ENCODE measurements around the gene SSB. TPM values are rescaled to one million over a fixed set of nuclear protein-coding genes. Genes with fewer than 3 reads are reported as not detected.

Gene SSB
- total RNA-seq, 2 donors from 2014 or later = 111 to 141 TPM

DNA sequence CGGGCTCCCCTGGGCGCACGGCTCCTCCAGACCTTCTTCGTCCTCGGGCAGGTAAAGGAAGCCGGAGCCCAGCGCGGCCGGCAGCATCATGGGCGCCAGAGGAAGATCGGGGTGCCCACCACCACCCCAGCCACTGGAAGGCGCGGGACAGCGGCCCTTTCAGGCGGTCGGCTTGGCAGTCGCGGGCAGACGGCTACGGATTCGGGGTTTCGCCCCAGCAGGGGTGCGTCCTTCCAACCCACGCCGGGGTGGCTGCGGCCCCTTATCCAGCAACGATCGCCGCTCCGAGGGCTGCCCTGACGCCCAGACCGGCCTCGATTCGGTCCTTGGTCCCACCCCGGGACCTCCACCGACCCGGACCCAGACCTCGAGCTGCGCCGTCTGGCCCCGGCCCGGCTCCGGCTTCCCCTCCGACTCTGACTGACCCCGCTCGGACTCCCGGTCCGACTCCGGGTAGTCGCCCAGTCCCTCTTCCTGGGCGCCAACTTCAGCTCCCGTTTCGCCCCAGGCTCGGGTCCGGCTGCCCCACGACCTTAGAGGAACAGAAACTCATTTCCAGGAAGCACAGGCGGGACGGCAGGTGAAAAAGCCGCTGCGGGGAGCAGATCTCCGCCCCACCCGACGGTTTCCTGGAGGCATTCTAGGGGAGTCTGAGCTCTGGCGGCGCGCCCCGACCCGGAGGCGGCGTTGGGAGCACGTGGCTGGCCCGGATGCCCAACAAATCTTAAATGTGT is 30.2 kb upstream of the SSB start:
- DNase-seq = peak; percentile 13 to 21 (median 15)
- peak overlapping the region; percentile 29 for H3K27ac Mint-ChIP-seq
- H3K27me3 Mint-ChIP-seq = peaks cover 4% of the 10 kb centered on the region
- H3K4me3 Mint-ChIP-seq = peak overlapping the region; percentile 88
- no peaks in the 10 kb centered on the region for H3K9me3 ChIP-seq (ENCODE audit: control insufficient read depth, low read length, poor library complexity, severe bottlenecking)
- H3K4me1 Mint-ChIP-seq = peaks cover 12% of the 10 kb centered on the region
- ATAC-seq = peak; percentile 66
- no peaks in the 10 kb centered on the region for H3K36me3 Mint-ChIP-seq (ENCODE audit: low read depth)

DNA sequence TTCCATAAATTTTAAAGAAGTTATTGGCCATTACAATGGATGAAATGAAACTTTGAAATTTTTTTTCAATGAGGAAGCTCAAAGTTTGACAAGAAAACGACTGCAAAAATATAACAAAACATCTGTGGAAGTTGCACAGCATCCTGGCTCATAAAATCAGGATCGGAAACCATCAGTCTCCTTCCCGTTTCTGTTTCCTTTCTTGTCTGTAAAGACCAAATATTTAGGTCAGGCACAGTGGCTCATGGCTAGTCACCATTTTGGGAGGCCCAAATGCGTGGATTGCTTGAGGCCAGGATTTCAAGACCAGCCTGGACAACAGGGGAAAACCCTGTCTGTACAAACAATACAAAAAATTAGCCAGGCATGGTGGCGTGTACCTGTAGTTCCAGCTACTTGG is 27.6 kb upstream of the SSB start:
- no peaks in the 10 kb centered on the region for H3K9me3 ChIP-seq (ENCODE audit: control insufficient read depth, low read length, poor library complexity, severe bottlenecking)
- no peak overlapping the region for H3K4me3 Mint-ChIP-seq
- no peak for DNase-seq
- no peak for ATAC-seq
- H3K27ac Mint-ChIP-seq = no peak overlapping the region
- peaks cover 4% of the 10 kb centered on the region for H3K27me3 Mint-ChIP-seq
- no peaks in the 10 kb centered on the region for H3K36me3 Mint-ChIP-seq (ENCODE audit: low read depth)
- peaks cover 12% of the 10 kb centered on the region for H3K4me1 Mint-ChIP-seq

DNA sequence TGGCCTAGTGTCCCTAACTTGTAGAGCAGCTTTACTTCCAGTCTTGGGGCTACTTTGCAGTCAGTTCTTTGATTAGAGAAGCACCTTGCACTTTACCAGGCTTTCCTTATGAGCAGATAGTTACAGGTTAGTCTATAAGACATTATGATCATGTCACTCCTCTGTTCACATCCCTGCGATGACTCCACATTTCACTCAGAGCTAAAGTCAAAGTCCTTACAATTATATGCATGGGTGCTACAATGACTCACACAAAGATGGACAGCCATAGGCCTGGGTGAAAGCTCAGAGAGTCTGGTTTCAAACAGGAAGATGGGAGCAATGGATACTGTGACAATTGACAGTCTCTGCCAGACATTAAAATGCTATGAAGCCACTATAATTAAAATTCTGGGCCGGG is 27.1 kb upstream of the SSB start:
- no peaks in the 10 kb centered on the region for H3K9me3 ChIP-seq (ENCODE audit: control insufficient read depth, low read length, poor library complexity, severe bottlenecking)
- no peak for ATAC-seq

DNA sequence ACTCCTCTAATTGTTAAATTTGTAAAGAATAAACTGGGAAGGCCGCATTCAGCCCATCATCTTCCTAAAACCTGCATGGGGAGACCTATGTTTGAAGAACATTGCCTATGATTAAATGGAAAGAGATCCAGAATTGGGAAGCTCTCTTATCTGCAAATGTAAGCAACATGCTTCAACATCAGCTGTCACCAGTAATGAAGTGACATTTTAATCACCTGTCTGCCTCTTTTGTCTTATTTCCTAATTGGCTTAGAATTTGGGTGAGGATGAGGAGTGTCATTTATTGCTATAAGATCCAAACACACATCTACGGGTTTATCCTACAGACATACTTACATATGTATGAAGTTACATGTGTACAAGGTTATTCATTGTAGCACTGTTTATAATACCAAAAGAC is 26.0 kb upstream of the SSB start:
- H3K9me3 ChIP-seq (ENCODE audit: control insufficient read depth, low read length, poor library complexity, severe bottlenecking) = no peaks in the 10 kb centered on the region
- Mint-ChIP-seq H3K27me3 (no peaks in the 10 kb centered on the region), H3K4me3 (no peak overlapping the region), H3K4me1 (peaks cover 4% of the 10 kb centered on the region), H3K27ac (no peak overlapping the region), H3K36me3 (ENCODE audit: low read depth) (no peaks in the 10 kb centered on the region)
- ATAC-seq (no peak), DNase-seq (no peak)

More for the DNA sequence above, 27.1 kb upstream of the SSB start:
- Mint-ChIP-seq H3K27ac (no peak overlapping the region), H3K27me3 (peaks cover 3% of the 10 kb centered on the region), H3K4me1 (peaks cover 10% of the 10 kb centered on the region), H3K4me3 (no peak overlapping the region), H3K36me3 (ENCODE audit: low read depth) (no peaks in the 10 kb centered on the region)
- DNase-seq = no peak

DNA sequence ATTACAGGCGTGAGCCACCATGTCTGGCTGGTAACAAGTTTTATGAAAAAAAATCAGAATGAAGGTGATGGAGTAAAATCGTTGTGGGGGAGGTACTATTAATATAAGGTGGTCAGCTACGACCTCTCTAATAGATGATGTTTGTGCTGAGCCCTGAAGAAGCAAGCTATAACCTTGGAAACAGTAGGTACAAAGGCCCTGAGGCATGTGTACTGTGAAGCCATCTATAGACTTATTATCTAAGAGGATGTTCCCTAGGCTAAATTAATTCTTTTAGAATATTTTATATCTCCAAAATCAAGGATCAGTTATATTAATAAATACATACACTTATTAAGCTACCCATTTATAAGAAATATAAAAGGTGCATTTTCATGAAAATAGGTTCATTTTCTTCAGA is 23.3 kb upstream of the SSB start:
- Mint-ChIP-seq H3K27ac (no peak overlapping the region), H3K4me1 (no peaks in the 10 kb centered on the region), H3K4me3 (no peak overlapping the region), H3K27me3 (no peaks in the 10 kb centered on the region), H3K36me3 (ENCODE audit: low read depth) (peaks cover 2% of the 10 kb centered on the region)
- ATAC-seq = no peak
- DNase-seq = no peak
- no peaks in the 10 kb centered on the region for H3K9me3 ChIP-seq (ENCODE audit: control insufficient read depth, low read length, poor library complexity, severe bottlenecking)

DNA sequence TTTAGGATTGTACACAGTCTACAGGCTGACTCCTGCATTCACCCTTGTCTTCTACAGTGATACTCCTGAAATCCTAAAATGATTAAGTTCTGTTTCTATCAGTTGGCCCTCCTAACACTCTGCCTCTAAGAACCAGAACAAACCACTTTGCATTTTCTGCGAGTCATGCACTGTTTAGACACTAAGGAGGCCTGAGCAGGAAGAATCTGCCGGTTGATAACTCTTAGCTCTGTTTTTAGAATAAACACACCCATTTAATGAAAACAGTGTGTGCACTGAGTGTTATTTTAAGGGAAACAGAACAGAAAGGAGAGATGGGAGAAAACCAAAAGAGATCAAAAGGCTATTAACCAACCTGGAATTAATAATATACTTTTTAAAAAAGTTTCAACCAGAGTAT is 22.9 kb upstream of the SSB start:
- ATAC-seq = no peak
- no peak overlapping the region for H3K4me3 Mint-ChIP-seq
- H3K27ac Mint-ChIP-seq = no peak overlapping the region
- DNase-seq = no peak
- no peaks in the 10 kb centered on the region for H3K9me3 ChIP-seq (ENCODE audit: control insufficient read depth, low read length, poor library complexity, severe bottlenecking)
- no peaks in the 10 kb centered on the region for H3K27me3 Mint-ChIP-seq
- peaks cover 2% of the 10 kb centered on the region for H3K36me3 Mint-ChIP-seq (ENCODE audit: low read depth)
- H3K4me1 Mint-ChIP-seq = no peaks in the 10 kb centered on the region

DNA sequence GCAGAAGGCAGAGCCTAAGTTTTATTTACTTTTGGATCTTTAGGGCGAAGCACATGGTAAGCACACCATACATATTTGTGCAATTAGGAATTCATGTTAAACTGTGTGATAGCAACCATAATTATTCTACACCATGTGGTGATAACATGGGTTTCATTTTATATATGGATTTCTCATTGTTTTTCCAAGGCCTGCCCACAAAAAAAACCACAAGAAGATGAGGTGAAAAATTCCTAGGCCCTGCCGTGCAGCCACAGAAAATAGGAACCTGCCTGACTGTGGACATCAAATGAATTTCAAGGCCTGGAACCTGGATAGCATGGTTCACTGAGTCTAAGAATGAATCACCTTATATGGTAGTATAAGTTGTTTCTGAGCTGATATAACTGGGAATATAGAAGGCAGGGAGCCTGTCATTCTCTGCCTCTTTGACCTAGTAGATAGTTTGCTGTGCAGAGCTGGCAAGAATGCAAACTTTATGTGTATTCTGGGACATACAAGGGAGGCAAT is 22.4 kb upstream of the SSB start:
- no peak for DNase-seq
- no peak overlapping the region for H3K4me3 Mint-ChIP-seq
- no peak overlapping the region for H3K27ac Mint-ChIP-seq
- no peaks in the 10 kb centered on the region for H3K9me3 ChIP-seq (ENCODE audit: control insufficient read depth, low read length, poor library complexity, severe bottlenecking)
- H3K36me3 Mint-ChIP-seq (ENCODE audit: low read depth) = peaks cover 2% of the 10 kb centered on the region
- no peaks in the 10 kb centered on the region for H3K4me1 Mint-ChIP-seq
- no peak for ATAC-seq
- H3K27me3 Mint-ChIP-seq = peaks cover 3% of the 10 kb centered on the region

DNA sequence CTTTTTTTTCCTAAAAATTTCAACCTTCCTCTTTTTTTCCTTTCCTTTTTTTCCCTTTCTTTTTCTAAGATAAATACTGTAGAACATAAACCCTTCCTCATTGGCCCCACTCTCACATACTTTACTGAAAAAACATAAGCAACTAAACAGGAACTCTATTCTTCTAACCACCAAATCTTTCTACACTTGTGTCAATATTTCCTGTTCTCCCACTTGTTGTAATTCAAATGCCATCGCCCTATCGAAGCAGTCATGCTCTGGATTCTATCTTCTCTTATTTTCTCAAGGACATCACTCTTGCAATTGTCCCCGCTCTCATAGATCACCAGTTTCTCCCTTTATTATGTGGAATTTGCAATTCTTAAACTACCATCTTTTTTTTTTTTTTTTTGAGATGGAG is 20.2 kb upstream of the SSB start:
- H3K4me1 Mint-ChIP-seq = no peaks in the 10 kb centered on the region
- H3K4me3 Mint-ChIP-seq = no peak overlapping the region
- ATAC-seq = no peak
- no peaks in the 10 kb centered on the region for H3K9me3 ChIP-seq (ENCODE audit: control insufficient read depth, low read length, poor library complexity, severe bottlenecking)
- peaks cover 2% of the 10 kb centered on the region for H3K36me3 Mint-ChIP-seq (ENCODE audit: low read depth)
- DNase-seq = no peak
- no peak overlapping the region for H3K27ac Mint-ChIP-seq
- peaks cover 14% of the 10 kb centered on the region for H3K27me3 Mint-ChIP-seq

DNA sequence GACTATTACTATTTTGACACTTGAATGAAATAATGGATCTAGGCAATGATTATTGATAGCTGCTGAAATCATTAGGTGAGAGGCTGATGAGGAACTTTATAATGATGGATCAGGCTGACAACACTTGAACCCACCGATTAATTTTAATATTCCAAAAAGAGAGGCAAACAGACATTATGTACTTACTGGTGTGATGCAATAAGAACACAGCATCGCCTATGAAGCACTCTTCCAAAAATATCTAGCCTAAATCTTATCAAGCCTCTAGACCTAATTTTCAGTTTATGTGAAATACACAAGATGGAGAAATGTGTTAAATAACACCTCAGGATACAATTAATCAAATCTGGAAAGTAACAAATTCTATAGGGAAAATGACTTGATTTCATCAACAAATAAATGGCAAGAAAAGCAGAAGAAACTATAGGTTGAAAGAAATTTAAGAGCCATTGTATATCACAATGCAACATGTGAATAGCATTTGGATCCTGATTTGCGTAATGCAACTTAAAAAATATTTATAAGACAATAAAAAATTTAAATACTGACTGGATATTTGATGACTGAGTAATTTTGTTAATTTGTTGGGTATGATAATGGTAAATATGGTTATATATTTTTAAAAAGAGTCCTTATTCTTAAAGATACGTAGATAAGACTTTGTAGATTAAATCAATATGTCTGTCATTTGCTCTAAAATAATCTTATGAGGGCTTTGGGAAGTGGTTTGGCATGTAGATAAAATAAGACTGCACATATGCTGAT is 17.2 kb upstream of the SSB start:
- Mint-ChIP-seq H3K36me3 (ENCODE audit: low read depth) (peaks cover 2% of the 10 kb centered on the region), H3K4me3 (no peak overlapping the region), H3K4me1 (no peaks in the 10 kb centered on the region), H3K27ac (no peak overlapping the region), H3K27me3 (peaks cover 14% of the 10 kb centered on the region)
- DNase-seq (no peak), ATAC-seq (no peak)
- no peaks in the 10 kb centered on the region for H3K9me3 ChIP-seq (ENCODE audit: control insufficient read depth, low read length, poor library complexity, severe bottlenecking)

DNA sequence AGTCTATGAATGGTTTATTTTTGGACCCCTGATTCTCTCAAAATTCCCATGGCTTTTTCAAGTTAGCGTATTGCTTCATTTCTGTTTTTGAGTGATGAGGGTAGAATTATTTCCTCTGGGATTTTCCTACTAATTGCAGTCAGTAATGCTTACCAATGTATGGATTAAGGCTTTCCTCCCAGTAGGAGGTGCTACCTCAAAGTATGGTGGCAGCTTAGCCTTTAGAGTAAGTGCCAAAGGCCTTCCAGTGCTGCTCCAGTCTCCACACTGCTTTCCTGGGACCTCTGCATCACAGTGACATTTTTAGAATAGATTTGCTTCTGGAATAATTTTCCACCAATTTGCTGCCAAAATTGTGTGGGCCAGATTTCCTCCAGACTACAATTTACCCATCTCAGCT is 16.2 kb upstream of the SSB start:
- no peaks in the 10 kb centered on the region for H3K4me1 Mint-ChIP-seq
- no peaks in the 10 kb centered on the region for H3K9me3 ChIP-seq (ENCODE audit: control insufficient read depth, low read length, poor library complexity, severe bottlenecking)
- H3K27ac Mint-ChIP-seq = no peak overlapping the region
- no peak overlapping the region for H3K4me3 Mint-ChIP-seq
- ATAC-seq (no peak), DNase-seq (no peak)
- peaks cover 14% of the 10 kb centered on the region for H3K27me3 Mint-ChIP-seq
- peaks cover 2% of the 10 kb centered on the region for H3K36me3 Mint-ChIP-seq (ENCODE audit: low read depth)

DNA sequence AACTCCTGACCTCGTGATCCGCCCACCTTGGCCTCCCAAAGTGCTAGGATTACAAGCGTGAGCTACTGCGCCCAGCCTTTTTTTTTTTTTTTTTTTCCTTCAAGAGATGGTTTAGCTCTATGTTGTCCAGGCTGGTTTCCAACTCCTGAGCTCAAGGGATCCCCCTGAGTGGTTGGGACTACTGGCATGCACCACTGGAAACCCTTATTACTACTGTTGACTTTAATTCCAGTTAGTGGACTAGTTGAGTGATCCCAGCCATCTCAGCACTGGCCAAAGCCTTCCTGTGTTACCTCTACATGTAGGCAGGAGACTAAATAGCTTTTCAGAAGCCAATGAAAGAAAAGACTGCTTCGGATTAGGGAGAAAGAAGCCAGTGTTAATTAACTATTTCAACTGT is 8.1 kb upstream of the SSB start:
- H3K27ac Mint-ChIP-seq = no peak overlapping the region
- peaks cover 5% of the 10 kb centered on the region for H3K4me1 Mint-ChIP-seq
- ATAC-seq (no peak), DNase-seq (no peak)
- H3K9me3 ChIP-seq (ENCODE audit: control insufficient read depth, low read length, poor library complexity, severe bottlenecking) = no peaks in the 10 kb centered on the region
- no peak overlapping the region for H3K4me3 Mint-ChIP-seq
- no peaks in the 10 kb centered on the region for H3K36me3 Mint-ChIP-seq (ENCODE audit: low read depth)
- H3K27me3 Mint-ChIP-seq = peaks cover 26% of the 10 kb centered on the region

DNA sequence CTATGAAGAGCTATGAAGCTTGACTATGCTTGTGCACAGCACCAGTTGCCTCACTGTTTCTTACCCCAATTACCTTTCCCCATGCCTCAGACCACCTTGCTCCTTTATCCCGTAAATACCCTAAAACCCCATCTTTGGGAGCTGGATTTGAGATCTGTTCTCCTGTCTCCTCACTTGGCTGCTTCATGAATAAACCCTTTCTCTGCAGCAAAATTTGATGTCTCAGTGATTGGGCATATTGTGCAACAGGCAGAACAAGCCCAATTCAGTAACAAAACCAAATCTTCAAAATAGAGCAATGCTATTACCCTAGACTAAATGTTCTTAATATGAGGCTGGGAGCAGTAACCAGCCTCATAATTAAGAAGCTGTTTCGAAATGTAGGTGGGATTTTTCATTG is 3.5 kb upstream of the SSB start:
- H3K27ac Mint-ChIP-seq = no peak overlapping the region
- DNase-seq = no peak
- H3K4me3 Mint-ChIP-seq = no peak overlapping the region
- no peaks in the 10 kb centered on the region for H3K9me3 ChIP-seq (ENCODE audit: control insufficient read depth, low read length, poor library complexity, severe bottlenecking)
- ATAC-seq = no peak
- H3K27me3 Mint-ChIP-seq = peaks cover 7% of the 10 kb centered on the region
- H3K4me1 Mint-ChIP-seq = peaks cover 13% of the 10 kb centered on the region
- H3K36me3 Mint-ChIP-seq (ENCODE audit: low read depth) = no peaks in the 10 kb centered on the region

DNA sequence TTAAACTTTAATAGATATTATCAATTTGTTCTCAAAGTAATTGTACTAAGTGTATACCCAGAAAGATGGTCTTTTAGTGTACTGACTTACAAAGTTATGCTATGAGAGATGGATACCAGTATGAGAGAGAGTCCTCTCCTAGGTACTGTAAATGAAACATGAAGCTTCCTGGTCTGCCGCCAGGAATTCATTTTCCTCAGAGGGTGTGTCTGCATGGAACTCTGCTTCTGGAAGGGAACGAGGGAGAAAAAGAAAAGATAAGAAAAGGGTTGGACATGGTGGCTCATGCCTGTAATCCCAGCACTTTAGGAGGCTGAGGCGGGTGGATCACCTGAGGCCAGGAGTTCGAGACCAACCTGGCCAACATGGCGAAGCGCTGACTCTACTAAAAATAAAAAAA is 2.2 kb upstream of the SSB start:
- DNase-seq (no peak), ATAC-seq (no peak)
- no peaks in the 10 kb centered on the region for H3K9me3 ChIP-seq (ENCODE audit: control insufficient read depth, low read length, poor library complexity, severe bottlenecking)
- Mint-ChIP-seq H3K27me3 (peaks cover 7% of the 10 kb centered on the region), H3K27ac (no peak overlapping the region), H3K4me1 (peaks cover 15% of the 10 kb centered on the region), H3K36me3 (ENCODE audit: low read depth) (no peaks in the 10 kb centered on the region), H3K4me3 (no peak overlapping the region)

DNA sequence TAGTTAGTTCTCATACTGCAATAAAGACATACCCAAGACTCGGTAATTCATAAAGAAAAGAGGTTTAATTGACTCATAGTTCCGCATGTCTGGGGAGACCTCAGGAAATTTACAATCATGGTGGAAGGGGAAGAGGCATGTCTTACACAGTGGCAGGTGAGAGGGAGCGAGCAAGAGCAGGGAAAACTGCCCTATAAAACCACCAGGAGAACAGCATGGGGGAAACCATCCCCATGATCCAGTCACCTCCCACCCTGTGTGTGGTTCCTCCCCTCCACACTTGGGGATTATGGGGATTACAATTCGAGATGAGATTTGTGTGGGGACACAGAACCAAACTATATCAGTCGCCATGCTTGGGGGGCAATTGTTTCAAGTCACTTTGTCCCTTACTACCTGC is 1.1 kb upstream of the SSB start:
- Mint-ChIP-seq H3K27me3 (peaks cover 7% of the 10 kb centered on the region), H3K4me3 (peak overlapping the region; percentile 68), H3K36me3 (ENCODE audit: low read depth) (no peaks in the 10 kb centered on the region), H3K4me1 (peaks cover 17% of the 10 kb centered on the region), H3K27ac (peak overlapping the region; percentile 95)
- no peak for ATAC-seq
- no peak for DNase-seq
- H3K9me3 ChIP-seq (ENCODE audit: control insufficient read depth, low read length, poor library complexity, severe bottlenecking) = no peaks in the 10 kb centered on the region

Measured in T-helper 17 cell (primary cell).